Astrocyte of the hippocampus (primary cell): ENCODE results near the gene CSRP1.
A peak's percentile ranks its signal among the peaks of the same experiment; 100 is the strongest.
"Not testable (repeated sequence)": the region's sequence is repeated elsewhere in the genome, so short reads cannot be mapped to it uniquely, and the experiment has no call there.

Experiments
- DNase-seq: peaks from one replicate; pipeline ENCODE4 v3.0.0; 2011; ENCODE audit warnings: low read depth, low spot score

Gene CSRP1

GRCh38 chr1:201506557-201507359, at the start of gene CSRP1:
Gene CSRP1, minus strand, starts transcription at chr1:201507123. Its CDS starts 10,820 bp downstream, at chr1:201496303.
- DNase-seq, result peak; percentile 95

GRCh38 chr1:201555593-201555945, 48.6 kb upstream of the CSRP1 start:
- no peak for DNase-seq

DNA sequence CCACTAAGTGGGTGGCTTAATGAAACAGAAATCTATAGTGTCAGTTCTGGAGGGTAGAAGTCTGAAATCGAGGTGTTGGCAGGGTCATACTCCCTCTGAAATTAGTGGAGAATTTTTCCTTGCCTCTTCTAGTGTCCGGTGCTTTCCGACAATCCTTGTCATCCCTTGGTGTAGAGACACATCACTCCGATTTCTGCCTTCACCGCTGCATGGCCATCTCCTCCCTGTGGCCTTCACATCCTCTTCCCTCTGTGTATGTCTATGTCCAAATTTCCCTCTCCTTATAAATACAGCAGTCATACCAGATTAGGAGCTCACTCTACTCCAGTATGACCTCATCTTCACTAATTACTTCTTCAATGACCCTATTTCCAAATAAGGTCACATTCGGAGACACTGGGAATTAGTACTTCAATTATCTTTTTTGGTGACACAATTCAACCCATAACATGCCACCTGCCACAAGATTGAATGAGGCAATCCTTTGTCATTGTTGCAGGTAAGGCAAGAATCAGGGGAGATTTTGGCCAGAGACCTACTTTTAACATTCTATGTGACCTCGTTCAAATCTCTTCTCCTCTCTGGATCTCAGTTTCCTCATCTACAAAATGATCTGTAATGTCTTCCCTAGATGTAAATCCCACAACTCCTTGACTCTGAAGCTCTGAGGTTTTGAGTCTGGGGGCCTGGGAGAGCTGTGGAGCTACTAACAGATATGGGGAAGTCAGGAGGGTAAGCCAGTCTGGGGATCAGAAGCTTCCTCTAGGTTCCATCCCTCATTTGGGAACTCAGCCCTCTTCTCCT, 48.1 kb upstream of the CSRP1 start:
- no peak for DNase-seq

DNA sequence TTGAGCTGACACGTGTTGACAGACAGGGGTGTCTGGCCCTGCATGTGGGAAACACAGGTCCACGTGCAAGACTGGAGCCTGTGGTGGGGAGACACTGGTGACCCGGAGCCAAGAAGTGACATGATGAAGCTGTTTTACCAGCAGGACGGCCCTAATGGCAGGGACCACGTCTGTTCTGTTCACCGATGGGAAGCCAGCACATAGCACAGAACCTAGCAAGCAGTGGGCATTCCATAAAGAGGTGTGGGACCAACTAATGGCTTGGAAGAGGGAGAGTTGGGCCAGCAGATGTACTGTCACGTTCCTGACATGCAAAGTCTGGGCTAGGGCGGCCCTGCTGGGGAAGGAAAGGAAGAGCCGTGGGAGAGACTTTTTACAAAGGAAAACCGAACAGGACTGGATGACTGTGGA, 47.3 kb upstream of the CSRP1 start:
- no peak for DNase-seq

GRCh38 chr1:201553496-201554189, 46.7 kb upstream of the CSRP1 start:
- DNase-seq, result no peak

GRCh38 chr1:201552941-201553351, 46.0 kb upstream of the CSRP1 start:
- peak; percentile 75 for DNase-seq

GRCh38 chr1:201551877-201552731, 45.2 kb upstream of the CSRP1 start:
- peak; percentile 84 for DNase-seq

DNA sequence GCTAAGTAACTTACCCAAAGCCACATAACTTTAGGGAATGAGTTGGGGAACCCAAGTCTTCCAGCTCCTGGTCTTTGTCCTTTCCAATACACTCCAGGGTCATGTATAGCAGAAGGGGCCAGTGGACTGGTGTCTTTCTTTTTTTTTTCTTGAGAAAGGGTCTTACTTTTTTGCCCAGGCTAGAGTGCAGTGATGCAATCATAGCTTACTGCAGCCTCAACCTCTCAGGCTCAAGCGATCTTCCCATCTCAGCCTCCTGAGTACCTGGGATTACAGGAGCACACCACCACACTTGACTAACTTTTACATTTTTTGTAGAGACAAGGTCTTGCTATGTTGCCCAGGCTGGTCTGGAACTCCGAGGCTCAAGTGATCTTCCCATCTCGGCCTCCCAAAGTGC, 44.2 kb upstream of the CSRP1 start:
- DNase-seq, result no peak

- DNase-seq, result not testable (repeated sequence)
Measured at GRCh38 chr1:201549522-201549921, 42.6 kb upstream of the CSRP1 start.

- no peak for DNase-seq
Measured at GRCh38 chr1:201545851-201546492, 39.0 kb upstream of the CSRP1 start.

DNA sequence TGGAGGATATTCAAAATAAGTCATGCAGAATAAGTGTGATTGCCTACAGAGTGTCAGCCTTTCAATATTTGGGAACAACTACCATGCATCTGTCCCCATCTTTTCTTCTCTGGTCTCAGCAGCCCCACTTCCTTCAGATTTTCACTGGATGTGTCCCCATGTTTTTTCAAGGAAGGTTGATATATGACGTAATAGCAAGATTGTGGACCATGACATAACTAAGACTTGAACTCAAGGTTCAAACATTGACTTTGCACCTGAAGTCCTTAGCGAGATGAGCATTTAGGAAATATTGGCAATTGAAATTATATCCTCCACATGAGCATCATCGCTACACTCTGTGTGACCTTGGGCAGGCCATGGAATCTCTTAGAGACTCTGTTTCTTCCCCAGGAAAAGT, 37.8 kb upstream of the CSRP1 start:
- DNase-seq, result no peak

DNA sequence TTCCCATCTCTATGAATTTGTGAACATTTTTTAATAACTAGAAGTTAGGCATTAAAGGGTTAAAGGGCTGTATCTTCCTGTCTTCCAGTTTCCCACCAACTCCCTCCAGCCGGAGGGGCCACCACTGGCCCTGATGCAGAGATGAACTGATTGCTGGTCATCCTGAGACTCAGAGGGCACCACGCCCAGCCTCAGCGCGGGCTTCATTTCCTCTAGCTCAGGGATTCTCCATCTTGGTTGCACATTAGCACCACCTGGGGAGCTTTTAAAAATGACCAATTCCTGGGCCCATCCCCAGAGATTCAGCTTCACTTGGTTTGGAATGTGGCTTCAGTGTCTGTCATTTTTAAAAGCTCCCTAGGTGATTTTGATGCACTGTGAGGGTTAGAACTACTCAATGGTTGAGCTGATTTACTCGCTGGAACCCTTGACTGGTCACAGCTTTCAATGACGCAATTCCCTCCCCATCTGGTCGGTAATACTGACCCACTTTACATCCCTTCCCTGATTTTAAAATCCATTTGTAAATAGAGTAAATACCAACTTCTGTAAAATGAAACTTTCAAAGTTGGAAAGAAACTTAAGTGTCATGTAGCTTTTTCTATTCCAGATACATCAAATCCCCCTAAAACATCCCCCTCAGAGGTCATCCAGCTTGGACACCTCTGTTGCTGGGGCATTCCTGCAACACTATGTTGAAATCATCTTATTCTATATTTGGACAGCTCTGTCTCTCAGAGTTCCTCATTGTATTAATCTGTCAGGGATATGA, 37.1 kb upstream of the CSRP1 start:
- DNase-seq, result no peak

DNA sequence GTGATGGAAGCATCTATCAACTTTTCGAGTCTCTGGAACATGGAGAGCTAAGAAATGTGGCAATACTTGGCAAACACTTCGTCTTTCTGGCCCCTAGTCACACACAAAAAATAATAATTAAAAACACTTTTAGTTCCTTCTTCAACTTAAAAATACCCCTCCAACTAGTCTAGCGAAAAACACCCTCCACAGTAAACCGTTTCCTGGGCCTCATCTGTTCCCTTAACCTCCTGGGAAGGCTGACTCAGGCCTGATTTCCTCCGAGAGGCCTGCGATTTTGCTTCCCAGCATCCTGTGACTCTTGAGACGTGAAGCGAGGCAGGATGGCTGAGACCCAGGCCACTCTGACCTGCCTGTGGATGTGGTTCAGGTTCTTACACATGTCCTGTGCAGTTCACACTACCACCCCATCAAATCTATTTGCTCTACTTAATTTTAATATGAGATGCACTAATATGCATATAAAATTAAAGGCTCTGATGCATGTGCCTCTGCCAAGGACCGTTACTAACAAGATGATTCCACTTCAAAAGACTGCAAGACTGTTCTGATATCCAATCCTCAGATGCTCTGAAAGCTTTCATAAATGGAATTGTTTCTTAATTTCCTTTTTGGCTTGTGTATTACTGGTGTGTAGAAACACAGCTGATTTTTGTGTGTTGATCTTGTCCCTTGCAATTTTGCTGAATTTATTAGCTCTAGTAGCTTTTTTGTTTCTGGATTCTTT, 35.5 kb upstream of the CSRP1 start:
- peak; percentile 77 for DNase-seq

GRCh38 chr1:201540846-201541735, 34.2 kb upstream of the CSRP1 start:
- DNase-seq, result no peak

GRCh38 chr1:201539561-201540431, 32.9 kb upstream of the CSRP1 start:
- DNase-seq, result peak; percentile 69

GRCh38 chr1:201538612-201539551, 32.0 kb upstream of the CSRP1 start, which contains the start of gene NAV1:
Gene NAV1, plus strand, starts transcription at chr1:201539127. Its CDS starts 83,758 bp downstream, at chr1:201622885.
- DNase-seq, result peak; percentile 96
